GM12875 (cell line): Measurements from ENCODE around the gene USP2.

Experiments
- H3K4me3 ChIP-seq: one replicate; pipeline ENCODE4 v1.5.1; 2011; ENCODE audit warnings: low read depth, low read length, control low read depth
- CTCF ChIP-seq: IDR thresholded peaks from 2 replicates; pipeline ENCODE4 v1.5.1; 2011; ENCODE audit warnings: low read depth, mild to moderate bottlenecking, control low read depth, inconsistent platforms, low read length, moderate library complexity, borderline replicate concordance; ENCODE audit not compliant: insufficient read depth

The USP2 gene

DNA sequence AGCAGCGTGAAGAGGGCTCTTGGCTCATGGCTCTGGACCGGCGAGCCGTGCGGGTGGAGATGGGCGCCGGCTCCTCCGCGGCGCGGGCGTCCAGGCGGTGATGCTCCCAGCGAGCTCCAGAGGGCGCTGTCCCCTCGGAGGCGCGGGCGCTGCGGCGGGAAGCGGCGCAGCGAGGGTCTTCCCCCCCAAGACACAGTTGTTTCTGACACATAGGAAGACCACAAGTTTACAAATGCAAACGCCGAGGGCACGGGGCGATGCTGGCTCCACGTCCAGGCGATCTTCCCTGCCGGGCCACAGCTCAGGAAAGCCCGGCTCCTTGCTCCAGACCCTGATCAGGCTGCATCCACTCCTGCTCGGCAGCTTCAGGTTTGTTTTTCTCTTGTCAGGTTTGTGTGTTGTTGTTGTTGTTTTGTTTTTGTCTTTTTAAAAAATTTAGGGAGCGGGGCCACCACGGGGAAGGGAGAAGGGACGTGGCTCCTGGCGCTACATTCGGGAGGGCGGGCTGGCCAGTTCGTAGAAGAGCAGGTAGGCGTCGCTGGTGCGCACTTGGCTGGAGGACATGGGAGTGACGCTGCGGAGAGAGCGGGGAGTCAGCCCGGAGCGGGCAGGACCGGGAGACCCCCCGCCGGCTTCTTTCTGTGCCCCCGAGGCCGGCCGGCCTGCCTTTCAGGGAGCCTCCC is 25.0 kb downstream of the USP2 start:
- H3K4me3 ChIP-seq = peak overlapping the region; percentile 46
- peak; percentile 96 for TF ChIP-seq CTCF

DNA sequence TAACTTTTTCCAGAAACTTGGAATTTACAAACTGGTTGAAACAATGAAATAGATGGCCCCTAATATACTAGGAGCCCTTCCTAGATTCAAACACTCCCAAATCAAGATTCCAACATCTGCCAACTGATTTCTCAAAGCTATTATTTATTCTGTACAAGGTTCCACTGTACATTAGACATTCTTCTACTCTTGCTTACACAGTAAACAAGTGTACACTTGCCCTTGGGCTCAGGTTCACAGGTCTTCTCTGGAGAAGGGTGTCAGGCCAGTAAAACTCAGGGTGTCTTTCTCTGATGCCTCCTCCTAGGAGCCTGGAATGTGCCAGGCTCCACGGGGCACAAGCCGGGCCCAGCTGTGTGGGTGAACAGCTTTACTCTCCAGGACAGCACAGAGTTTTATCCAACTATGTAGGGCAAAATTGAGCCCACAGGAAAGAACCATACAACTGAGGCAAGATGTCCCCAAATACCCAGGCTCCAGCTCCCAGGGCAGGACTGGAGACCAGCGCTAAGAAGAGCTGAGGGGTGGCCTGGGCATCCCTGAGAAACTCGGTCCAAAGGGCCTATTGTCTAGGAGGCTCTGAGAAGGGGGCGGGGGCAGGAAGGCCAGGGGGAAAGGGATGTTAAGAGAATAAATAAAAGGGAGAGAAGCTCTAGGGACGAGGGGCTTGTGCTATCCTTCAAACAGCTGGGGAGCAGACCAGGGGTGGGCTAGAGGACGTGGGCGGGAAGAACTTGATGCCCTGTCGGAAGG is 26.2 kb downstream of the USP2 start:
- TF ChIP-seq CTCF = no peak
- H3K4me3 ChIP-seq = no peak overlapping the region

GRCh38 chr11:119352857-119353260 is 28.6 kb downstream of the USP2 start:
- H3K4me3 ChIP-seq = no peak overlapping the region
- no peak for TF ChIP-seq CTCF

DNA sequence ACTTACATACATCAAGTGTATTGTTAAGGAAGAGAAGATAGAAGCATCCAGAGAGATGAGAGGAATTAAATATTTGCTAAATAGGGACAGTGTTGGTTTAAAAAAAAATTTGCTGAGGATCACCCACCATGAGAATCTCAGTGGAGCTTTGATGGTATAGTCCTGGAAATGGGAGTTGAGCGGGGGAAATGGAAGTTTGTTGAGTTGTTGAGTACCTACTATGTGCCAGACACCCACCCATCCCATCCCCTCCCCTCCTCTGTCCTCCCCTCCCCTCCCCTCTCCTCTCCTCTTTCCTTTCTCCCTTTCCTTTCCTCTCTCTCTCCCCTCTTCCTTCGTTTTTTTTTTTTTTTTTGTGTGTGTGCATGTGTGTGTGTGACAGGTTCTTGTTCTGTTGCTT is 30.3 kb downstream of the USP2 start:
- no peak overlapping the region for H3K4me3 ChIP-seq
- TF ChIP-seq CTCF = no peak

- no peak overlapping the region for H3K4me3 ChIP-seq
- TF ChIP-seq CTCF = no peak
Measured at GRCh38 chr11:119350302-119350701, 31.2 kb downstream of the USP2 start.

DNA sequence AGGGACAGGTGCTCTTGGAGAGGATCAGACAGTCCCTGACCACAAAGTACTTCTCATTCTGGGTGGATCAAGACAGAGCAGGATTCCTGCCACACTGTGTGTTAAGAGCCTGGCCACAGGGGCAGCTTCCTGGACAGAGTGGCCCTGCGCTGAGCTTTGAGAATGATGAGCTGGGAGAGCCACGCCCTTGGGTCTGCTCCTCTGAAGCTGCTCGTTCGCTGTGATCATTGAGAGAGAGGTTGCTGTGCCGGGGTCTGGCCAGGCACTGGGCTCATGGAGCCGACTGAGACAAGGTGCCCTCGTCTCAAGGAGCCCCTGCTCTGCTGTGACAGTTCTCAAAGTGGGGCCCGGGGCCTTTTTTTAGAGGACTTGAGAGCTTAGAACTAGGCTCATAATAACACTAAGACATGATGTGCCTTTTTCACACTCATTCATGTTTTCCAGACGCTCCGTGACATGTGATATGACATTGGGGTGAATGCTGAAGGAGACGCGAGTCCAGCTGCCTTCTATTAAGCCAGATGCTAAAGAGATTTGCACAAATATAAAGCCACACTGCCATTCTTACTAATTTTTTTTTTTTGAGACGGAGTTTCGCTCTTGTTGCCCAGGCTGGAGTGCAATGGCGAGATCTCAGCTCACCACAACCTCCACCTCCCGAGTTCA is 33.4 kb downstream of the USP2 start:
- no peak for TF ChIP-seq CTCF
- no peak overlapping the region for H3K4me3 ChIP-seq
